D341Med (cell line): ENCODE measurements around the gene COPZ1.
A peak's percentile ranks its signal among the peaks of the same experiment; 100 is the strongest.

Experiments
- DNase-seq: peaks from one replicate; pipeline ENCODE4 v3.0.0; 2012; ENCODE audit warnings: low spot score

The COPZ1 gene

DNA sequence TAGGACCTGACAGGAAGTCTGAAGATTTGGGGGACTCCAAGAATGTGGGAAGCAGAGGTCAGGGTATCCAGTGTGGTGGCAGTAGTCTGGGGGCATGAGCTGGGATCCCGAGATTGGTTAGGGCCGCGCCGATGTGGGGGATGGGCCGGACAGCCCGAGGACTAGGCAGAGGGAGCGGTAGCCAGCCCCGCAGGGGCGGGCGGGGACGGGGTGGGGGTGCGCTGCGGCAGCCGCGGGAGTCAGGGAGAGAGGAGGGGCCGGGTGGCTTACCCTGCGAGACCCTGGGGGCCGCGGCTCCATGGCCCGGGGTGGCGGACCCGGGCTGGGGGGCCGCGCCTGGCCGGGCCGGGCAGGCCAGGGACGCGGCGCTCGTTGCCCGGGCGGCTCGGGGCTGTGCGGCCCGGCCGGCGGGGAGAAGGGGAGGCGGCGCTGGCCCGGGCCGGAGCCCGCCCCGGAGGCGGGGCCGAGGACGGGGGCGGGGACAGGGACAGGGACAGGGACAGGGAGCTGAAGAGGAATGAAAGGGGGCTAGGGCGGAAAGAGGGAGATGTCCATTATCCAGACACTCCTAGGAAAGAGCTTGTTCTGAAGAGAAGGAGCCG is 54.0 kb downstream of the COPZ1 start:
- DNase-seq = peak; percentile 86

DNA sequence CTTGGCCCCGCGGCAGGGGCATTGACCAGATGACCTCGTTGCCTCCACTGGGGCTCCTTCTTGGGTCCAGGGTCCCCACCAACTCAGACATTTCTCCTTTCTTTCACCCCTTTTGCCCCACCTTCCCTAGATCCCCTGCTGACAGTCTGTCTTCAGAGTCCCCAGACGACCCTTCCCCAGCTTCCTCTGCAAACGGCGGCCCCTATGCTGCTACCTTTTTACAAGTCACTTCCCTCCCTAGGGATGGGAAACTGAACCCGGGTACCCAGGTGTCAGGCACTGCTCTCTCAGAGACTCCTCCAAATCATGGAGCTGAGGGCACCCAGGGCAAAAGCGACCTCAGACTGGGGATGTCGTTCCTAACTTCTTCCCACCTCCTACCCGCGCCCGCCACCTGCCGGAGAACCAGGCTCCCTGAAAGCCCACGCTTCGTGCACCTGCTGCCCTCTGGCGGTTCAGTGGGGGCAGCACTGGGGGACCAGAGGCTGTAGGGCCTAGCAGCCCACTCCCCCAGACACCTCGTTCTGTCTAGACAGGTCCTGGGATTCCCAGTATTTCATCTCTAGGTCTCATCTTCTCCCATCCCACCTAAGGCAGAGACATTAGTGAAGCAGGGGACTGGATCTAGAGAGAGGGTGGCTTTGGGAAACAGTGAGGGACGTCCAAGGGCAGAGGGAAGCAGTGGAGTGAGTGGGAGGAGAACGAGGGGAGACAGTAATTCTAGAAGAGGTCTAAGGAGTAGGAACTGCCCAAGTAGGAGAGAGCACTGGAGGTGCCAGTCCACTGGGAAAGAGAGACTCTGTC is 54.7 kb downstream of the COPZ1 start:
- DNase-seq = peak; percentile 96

GRCh38 chr12:54381136-54381535 is 56.2 kb downstream of the COPZ1 start:
- no peak for DNase-seq

- no peak for DNase-seq
Observed at GRCh38 chr12:54383041-54383609, 58.2 kb downstream of the COPZ1 start.

DNA sequence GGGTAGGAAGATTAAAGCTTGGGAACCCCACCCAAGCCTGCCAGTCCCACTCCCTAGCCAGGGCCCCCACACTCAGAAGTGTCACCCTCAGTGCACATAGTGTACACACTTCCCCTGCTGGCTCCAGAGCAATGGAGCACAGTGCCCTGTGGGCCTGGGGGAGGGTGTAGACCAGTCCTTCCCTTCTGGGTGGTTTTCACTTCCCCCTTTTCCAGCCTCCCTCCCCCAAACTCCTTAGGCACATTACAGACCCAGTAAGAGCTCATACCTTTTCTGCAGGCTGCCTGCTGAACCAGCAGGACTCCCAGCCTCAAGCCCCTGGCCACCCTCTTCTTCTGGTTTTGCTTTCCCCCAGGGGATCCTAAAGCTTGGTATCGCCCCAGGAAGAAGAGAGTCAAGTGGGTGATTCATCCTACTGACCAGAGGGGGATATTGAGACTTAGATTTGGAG is 59.7 kb downstream of the COPZ1 start, which contains the start of gene ZNF385A:
TSS of gene ZNF385A (minus strand) at position 143 of the 451 bp plus-strand sequence. CDS start 219 bp downstream, outside the sequence.
- DNase-seq = no peak

- no peak for DNase-seq
Observed at GRCh38 chr12:54385251-54385914, 60.5 kb downstream of the COPZ1 start.

DNA sequence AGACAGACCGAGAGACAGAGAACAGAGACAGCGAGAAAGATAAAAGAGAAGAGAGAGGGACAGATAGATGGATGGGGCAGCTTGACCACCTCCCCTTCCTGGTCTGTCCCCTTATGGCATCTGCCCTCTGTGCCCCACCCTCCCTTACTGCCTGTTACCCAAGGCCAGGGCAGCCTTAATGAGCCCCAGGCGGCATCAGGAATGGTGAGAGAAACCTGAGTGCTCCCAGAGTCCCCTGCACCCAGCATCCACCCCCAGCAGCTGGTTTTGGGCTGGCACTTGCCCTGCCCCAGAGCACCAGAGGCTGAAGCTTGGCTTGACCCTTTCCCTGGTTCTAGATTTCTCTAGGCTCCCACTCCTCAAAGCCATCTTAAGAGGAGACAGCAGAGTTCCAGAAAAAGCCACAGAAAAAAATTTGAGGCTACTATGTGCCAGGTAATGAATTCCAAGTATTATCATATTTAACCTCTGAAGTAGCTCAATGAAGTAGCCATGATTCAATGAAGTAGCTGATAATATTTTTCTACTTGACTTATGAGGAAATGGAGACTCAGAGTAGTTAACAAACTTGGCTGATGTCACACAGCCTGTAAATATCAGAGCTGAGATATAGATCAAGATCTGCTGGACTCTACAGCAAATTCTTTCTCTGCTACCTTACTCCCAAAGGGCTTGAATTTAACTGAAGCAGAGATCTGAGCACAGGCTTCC is 61.6 kb downstream of the COPZ1 start:
- no peak for DNase-seq

- no peak for DNase-seq
Observed at GRCh38 chr12:54387114-54387467, 62.2 kb downstream of the COPZ1 start.

- no peak for DNase-seq
Observed at GRCh38 chr12:54388237-54389133, 63.6 kb downstream of the COPZ1 start.

- no peak for DNase-seq
Observed at GRCh38 chr12:54389134-54389508, 64.2 kb downstream of the COPZ1 start.

DNA sequence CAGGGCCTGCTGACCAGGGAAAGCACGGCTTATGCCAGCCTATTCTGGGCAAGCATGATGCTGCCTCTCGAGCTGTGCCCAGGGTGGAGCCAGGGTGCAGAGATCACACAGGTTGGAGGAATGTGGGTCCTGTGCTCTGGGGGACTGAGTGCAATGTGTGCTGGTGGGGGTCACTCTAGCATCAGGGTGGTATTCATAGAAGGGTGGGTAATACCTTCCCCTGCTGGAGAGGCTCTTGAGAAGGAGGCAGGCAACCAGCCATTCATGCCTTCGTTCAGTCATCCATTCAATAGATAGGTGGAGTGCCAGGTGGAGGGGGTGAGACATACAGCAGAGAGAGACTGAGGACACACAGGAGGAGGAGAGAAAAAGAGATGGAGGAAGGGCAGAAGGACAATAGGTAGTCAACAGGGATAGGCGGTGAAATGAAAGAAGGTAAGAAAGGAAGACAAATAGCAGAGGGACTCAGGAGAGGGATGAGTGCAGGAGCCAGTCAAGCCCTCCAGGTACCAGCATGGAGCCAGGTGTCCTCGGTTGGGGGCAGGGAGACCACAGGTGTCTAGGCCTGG is 64.8 kb downstream of the COPZ1 start:
- DNase-seq = no peak

DNA sequence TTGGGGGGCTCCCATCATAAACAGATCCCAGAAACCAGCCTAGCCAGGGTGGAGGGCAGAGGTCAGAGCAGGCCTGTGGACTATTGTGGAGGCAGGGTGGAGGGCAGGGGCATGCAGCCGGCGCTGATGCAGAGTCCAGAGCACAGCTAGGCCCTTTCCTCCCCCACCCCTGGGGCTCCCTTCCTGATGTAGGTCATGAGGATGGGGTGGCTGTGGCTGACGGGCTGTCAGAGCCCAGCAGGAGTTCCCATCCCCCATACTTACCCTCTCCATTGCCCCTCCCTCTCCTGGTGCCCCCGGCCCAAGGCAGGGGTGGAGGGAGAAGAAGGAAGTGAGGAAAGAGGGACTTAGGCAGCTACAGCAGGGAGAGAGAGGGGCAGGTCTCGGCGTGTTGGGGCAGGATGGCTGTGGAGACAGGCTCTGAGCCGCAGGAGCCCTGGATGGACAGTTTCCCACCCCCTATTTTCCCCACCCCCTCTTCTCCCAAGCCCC is 65.3 kb downstream of the COPZ1 start:
- DNase-seq = no peak

DNA sequence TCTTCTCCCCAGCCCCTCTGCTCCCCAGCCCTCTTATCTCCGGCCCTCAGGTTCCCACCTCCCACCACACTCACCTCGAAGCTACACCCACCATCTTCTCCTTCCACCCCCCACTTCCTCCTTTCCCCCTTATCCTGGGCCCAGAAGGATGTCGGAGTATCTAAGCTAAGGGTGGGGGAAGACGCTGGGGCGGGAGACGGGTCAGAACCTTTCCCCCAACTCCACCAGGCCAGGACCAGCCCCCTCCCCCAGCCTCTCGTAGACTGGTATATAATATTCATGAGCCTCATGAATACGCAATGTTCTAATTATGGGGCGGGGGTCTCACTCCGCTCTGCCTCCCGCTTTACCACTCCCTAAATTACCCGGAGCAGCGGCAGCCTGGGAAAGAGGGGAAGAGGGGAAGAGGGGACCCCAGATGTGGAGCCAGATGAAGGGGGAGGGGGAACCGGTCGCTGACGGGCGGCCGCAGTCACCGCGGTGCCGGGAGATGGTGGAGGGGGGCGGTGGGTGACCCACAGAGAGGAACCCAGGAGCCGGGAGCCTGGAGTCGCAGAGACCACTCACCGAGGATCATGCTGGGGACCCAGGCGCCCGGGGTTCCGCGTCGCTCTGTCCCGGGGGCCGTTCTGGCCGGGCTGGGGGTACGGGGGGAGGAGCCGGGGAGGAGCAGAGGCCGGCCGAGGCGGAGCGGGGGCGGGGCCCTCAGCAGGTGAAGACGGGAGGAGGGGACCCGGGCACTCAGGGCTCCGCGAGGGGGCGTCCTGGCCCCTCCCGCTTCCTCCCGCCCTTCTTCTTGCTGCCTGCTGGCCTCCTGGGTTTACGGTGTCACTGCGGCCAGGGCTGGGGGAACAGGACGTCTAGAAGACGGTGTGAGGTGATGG is 66.0 kb downstream of the COPZ1 start:
- peak; percentile 58 for DNase-seq

DNA sequence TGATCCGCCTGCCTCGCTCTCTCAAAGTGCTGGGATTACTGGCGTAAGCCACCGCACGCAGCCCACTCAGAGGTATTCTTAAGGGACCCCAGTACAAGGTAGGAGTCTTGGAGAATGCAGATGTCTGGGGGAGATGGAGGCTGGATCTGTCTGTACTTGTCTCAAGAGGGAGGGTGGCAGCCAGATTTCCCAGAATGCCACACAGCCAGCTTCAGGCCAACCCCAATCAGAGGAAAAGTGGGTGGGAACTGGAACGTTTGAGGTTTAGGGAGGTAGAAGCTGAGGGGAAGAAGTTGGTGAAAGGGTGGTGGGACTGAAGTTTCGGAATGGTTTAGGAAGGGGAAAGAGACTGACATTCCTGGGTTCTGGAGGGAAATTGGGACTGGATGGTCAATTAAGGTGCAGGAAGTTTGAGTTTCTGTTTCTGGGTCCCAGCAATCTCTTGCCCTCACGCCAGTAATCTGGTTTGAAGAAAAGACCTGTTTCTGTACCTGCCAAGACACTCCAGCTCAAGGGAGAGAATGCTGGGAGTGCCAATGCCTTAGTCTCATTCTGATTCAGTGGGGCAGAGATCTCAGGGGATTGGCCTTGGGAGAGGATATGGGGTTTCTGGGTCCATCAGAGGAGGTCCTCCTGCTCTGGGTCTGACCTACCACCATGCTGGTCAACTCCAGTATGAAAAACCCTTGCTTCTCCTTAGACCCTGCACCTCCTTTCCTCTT is 67.7 kb downstream of the COPZ1 start:
- DNase-seq = no peak

DNA sequence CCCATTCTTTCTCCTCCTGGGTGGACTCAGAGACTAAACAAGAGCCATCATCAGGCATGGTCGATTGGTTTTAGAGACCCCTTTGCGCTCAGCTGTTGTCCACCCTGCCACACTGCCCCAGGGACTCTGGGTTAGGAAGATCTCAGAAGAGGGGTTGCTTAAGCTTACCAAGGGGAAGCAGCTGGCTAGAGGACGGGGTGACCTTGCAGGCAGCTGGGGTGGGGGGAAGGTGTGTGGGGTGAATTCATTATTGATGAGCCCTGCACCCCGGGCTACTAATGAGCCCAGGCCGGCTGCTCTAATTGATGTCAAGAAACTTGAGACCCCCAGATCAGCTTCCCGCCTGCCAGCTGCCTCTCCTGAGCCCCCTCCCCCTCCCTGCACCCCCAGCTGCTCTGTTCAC is 68.3 kb downstream of the COPZ1 start:
- DNase-seq = no peak

GRCh38 chr12:54393743-54394142 is 68.8 kb downstream of the COPZ1 start:
- DNase-seq = no peak

DNA sequence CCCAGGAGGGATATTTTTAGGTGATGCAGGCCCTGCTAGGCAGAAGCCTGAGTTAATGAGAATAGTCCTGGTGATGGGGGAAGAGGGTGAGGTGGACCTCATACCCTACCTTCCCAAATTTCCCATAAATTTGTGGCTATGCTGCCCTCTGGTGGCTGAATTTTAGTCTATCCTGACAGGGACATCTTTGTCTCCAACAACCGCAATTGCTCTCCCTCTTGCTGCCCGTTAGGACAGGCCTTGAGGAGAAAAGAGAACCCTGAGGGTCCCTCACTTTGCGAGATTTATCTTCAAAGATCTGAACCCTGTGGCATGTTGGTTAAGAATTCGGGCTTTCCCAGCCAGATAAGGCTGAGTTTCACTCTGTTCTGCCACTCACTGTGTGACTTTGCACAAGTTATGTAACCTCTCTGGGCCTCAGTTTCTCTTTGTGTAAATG is 69.4 kb downstream of the COPZ1 start:
- peak; percentile 67 for DNase-seq

GRCh38 chr12:54394986-54395385 is 70.1 kb downstream of the COPZ1 start:
- no peak for DNase-seq

DNA sequence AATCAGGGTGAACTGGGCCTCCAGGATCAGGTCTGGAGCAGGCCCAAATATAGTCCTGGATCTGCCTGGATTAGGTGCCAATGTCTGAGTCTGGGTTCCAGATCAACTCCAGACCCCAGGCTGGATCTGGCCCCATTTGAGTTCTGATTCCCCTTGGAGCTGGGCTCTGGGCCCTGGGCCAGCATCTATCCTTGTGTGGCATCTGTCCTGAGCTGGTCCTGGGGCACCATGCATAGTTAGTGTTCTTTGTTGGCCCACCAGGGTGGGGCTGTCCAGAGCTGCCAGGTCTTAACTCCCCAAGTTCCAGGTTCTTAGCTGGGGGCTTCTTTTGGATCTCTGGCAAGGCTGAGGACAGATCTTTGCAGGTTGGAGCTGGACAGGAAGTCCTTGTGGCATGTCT is 70.6 kb downstream of the COPZ1 start:
- no peak for DNase-seq
